OCI-LY7 (cell line): ENCODE results near the gene TCEA3. TPM values are rescaled to one million over a fixed set of nuclear protein-coding genes. Genes with fewer than 3 reads are reported as not detected.
"Not testable (repeated sequence)": the region's sequence is repeated elsewhere in the genome, so short reads cannot be mapped to it uniquely, and the experiment has no call there.

Experiments
- BruUV-seq: library from RNA; stranded (reverse); fragments of 400-500 nt; replicated peaks from 2 replicates; lab custom pipeline; 2021; lab: Mats Ljungman, UMichigan
- CTCF ChIA-PET: fragments of 300-600 bp; sonication (Branson Sonifier 250); formaldehyde crosslinking; loops from one replicate; lab custom pipeline; 2022; ENCODE audit warnings: antibody characterized with exemption; ENCODE audit not compliant: unreplicated experiment; lab: Charles Lee
- POLR2A ChIA-PET: fragments of 300-600 bp; sonication (Branson Sonifier 250); formaldehyde crosslinking; loops from one replicate; lab custom pipeline; 2022; ENCODE audit warnings: antibody characterized with exemption; lab: Charles Lee
- DNase-seq: peaks from one replicate; pipeline ENCODE4 v3.0.0-alpha.2; 2015; ENCODE audit warnings: low spot score
- H2AFZ ChIP-seq: fragments of 200-600 bp; sonication (generic), shearing (Covaris generic); 2 replicates; pipeline ENCODE4 v1.6.1; 2014; ENCODE audit warnings: mild to moderate bottlenecking, antibody characterized with exemption, low read length, moderate library complexity
- H3K27ac ChIP-seq: fragments of 200-600 bp; sonication (generic); 2 replicates; pipeline ENCODE4 v1.5.1; 2014; ENCODE audit warnings: mixed run types, low read depth, mild to moderate bottlenecking, moderate library complexity, low read length, inconsistent platforms; ENCODE audit not compliant: poor library complexity, severe bottlenecking
- H3K36me3 ChIP-seq: fragments of 200-600 bp; sonication (generic); 2 replicates; pipeline ENCODE4 v1.6.1; 2014; ENCODE audit warnings: mild to moderate bottlenecking, antibody characterized with exemption, low read length, moderate library complexity, mixed read lengths; ENCODE audit not compliant: insufficient read depth
- H3K4me1 ChIP-seq: fragments of 200-600 bp; sonication (generic); 2 replicates; pipeline ENCODE4 v1.5.1; 2014; ENCODE audit warnings: mild to moderate bottlenecking, low read length; ENCODE audit not compliant: insufficient read depth, poor library complexity, severe bottlenecking
- H3K4me2 ChIP-seq: fragments of 200-600 bp; sonication (generic); 2 replicates; pipeline ENCODE4 v1.6.1; 2014; ENCODE audit warnings: mild to moderate bottlenecking, low read length
- H3K4me3 ChIP-seq: fragments of 200-600 bp; sonication (generic); 2 replicates; pipeline ENCODE4 v1.5.1; 2014; ENCODE audit warnings: mild to moderate bottlenecking, low read depth, low read length; ENCODE audit not compliant: poor library complexity, severe bottlenecking
- H3K79me2 ChIP-seq: fragments of 200-600 bp; sonication (generic); 2 replicates; pipeline ENCODE4 v1.6.1; 2016; ENCODE audit warnings: low read depth, mild to moderate bottlenecking, low read length, moderate library complexity, mixed read lengths; ENCODE audit not compliant: insufficient read depth
- H3K9me2 ChIP-seq: fragments of 200-600 bp; sonication (generic); 2 replicates; pipeline ENCODE4 v1.6.1; 2016; ENCODE audit warnings: mild to moderate bottlenecking, low read length, mixed read lengths; ENCODE audit not compliant: insufficient read depth
- H3K9me3 ChIP-seq: fragments of 200-600 bp; sonication (generic); 2 replicates; pipeline ENCODE4 v1.6.1; 2014; ENCODE audit warnings: mild to moderate bottlenecking, mixed run types, low read length, mixed read lengths
- H4K20me1 ChIP-seq: fragments of 200-600 bp; sonication (generic); 2 replicates; pipeline ENCODE4 v1.6.1; 2014; ENCODE audit warnings: mild to moderate bottlenecking, antibody characterized with exemption, low read length, moderate library complexity, mixed read lengths; ENCODE audit not compliant: insufficient read depth
- EZH2phosphoT487 ChIP-seq: fragments of 200-600 bp; sonication (generic); IDR thresholded peaks from 2 replicates; pipeline ENCODE4 v1.6.1; 2018; ENCODE audit warnings: low read depth, borderline replicate concordance, mild to moderate bottlenecking, mixed run types, antibody characterized with exemption, low read length, moderate library complexity, mixed read lengths
- intact Hi-C: fragments of 100-400 bp; cut with micrococcal nuclease; formaldehyde crosslinking; loops from one replicate; pipeline ENCODE4 v1.10.0; 2022; ENCODE audit not compliant: unreplicated experiment
- total RNA-seq, 2 experiments: library from RNA; depleted of rRNA in 1 of 2; stranded (reverse); fragments of >200 nt in 1 of 2; shearing (Covaris generic) in 1 of 2; gene quantifications; 2 replicates each; pipeline ENCODE4 v1.2.3, GENCODE V29; 2014 to 2022
- TF ChIP-seq, protein P1 (sequence below): fragments of 200-600 bp; sonication (generic); conservative IDR thresholded peaks from 2 replicates; pipeline ENCODE4 v1.5.1; 2014; ENCODE audit warnings: mild to moderate bottlenecking, antibody characterized with exemption, low read length, moderate library complexity, mixed read lengths

The TCEA3 gene
- total RNA-seq, 2 experiments from 2014 or later: not detected

DNA sequence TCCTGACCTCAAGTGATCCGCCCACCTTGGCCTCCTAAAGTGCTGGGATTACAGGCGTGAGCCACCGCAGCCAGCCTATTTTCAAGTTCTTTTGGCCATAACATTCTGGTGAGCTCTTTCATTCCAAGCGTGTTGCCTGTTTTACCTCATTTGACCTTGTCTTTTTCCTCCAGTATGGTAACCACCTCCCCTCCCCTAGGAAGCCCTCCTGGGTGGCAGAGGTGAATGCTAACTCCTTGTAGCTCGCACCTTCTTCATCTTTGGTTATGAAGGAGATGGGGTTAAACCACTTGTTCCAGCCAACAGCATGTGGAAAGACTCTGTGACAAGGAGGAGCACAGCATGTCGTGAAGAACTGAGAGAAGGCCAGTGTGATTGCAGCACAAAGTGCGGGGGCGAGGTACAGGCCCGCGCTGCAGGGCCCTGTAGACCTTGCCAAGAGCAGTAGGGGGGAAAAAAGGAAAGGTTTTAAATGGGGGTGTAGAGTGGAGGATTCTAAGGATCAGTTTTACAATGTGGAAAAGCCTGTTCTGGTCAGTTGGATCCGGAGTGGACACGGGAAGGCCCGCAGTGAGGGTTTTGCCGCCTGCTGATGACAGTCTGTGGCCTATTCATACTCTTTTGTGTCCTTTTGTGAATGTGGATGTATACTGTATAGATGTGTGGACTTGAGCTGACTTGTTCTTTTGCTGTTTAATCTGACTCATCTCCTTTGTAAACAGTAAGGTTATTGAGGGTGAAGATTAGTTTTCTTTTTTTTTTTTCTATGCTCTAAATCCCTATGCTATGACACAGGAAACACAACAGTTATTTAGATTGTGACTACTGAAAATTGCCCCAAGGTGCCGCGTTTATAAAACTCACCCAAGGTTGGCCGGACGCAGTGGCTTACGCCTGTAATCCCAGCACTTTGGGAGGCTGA lies 47.4 kb downstream of the TCEA3 start:
- Histone ChIP-seq H3K36me3 (no peaks in the 10 kb centered on the region), H3K27ac (no peak overlapping the region), H3K9me3 (no peaks in the 10 kb centered on the region), H2AFZ (no peak overlapping the region), H4K20me1 (no peaks in the 10 kb centered on the region), H3K79me2 (no peaks in the 10 kb centered on the region), H3K9me2 (no peaks in the 10 kb centered on the region), H3K4me3 (no peak overlapping the region), H3K4me2 (no peak overlapping the region), H3K4me1 (no peaks in the 10 kb centered on the region)
- intact Hi-C loops: no loop called here
- CTCF ChIA-PET: interaction anchor here (0.6 kb wide), 1 partner anchor 32 kb away, joined by 4 read pairs; no protein-coding TSS in a partner anchor
- BruUV-seq: no TSS peak
- no peak for TF ChIP-seq EZH2phosphoT487
- TF ChIP-seq, protein P1, sequence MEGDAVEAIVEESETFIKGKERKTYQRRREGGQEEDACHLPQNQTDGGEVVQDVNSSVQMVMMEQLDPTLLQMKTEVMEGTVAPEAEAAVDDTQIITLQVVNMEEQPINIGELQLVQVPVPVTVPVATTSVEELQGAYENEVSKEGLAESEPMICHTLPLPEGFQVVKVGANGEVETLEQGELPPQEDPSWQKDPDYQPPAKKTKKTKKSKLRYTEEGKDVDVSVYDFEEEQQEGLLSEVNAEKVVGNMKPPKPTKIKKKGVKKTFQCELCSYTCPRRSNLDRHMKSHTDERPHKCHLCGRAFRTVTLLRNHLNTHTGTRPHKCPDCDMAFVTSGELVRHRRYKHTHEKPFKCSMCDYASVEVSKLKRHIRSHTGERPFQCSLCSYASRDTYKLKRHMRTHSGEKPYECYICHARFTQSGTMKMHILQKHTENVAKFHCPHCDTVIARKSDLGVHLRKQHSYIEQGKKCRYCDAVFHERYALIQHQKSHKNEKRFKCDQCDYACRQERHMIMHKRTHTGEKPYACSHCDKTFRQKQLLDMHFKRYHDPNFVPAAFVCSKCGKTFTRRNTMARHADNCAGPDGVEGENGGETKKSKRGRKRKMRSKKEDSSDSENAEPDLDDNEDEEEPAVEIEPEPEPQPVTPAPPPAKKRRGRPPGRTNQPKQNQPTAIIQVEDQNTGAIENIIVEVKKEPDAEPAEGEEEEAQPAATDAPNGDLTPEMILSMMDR: no peak
- DNase-seq: no peak
- POLR2A ChIA-PET: interaction anchor here (0.6 to 1.0 kb wide), 3 partner anchors 9 to 402 kb away, joined by 3 to 4 read pairs (median 3); no protein-coding TSS in a partner anchor

DNA sequence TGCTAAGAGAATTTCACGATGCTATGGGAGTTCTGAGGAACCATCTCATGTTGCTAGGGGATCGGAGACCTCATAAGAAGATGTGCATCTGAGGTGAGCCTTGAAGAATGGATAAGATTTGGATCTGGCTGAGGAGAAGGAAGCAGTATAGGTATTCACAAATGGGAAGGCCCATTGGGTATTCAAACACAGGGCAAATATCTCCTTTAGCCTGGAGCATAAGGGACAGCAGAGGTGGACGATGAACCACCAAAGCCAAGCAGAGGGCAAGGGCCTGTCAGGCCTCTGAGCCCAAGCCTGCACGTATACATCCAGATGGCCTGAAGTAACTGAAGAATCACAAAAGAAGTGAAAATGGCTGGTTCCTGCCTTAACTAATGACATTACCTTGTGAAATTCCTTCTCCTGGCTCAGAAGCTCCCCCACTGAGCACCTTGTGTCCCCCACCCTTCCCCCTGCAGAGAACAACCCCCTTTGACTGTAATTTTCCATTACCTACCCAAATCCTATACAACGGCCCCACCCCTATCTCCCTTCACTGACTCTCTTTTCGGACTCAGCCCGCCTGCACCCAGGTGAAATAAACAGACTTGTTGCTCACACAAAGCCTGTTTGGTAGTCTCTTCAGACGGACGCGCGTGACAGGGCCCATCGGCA lies 50.3 kb downstream of the TCEA3 start:
- intact Hi-C loops, BruUV-seq, CTCF ChIA-PET: not testable (repeated sequence)

DNA sequence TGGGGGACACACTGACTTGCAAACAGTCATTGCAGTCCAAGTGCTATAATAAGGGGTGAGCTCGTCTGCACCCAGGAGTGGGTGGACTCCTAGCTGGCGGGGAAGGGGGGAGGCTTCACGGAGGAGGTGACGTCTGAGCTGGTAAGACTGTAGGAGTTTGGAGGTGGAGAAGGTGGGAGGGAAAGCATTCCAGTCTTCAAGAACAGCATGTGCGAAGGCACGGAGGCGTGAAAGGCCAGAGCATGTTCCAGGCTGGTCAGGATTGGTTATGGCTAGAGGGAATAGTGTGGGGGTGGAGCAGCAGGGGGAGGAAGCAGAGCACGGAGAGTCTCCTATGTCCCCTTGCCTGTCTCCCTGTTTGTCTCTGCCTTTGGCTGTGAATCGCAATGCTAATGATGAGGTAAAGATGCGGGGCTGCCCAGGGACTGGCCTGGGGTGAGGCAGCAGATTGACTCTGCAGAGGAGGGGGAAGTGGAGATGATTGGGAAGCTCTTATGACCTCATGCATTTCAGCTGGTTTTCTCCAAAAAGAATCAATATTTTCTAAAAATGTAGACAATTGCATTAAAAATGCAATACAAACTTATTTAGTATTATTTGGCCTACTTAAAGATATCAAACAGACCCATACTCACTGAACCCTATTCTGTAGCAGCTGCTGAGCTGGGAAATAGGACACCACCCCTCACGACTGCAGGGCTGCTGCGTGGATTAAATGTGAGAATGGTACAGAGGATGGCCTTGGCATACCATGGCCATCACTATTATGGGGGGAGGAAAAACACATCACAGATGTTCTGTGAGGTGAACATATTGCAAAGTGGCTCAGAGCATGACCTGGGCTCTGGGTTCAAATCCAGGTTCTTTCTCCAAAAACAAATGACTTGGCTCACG lies 52.3 kb downstream of the TCEA3 start:
- no peak overlapping the region for H3K27ac ChIP-seq
- no peak overlapping the region for H3K4me3 ChIP-seq
- DNase-seq: no peak
- H3K4me2 ChIP-seq: no peak overlapping the region
- ChIA-PET POLR2A (interaction anchor here (0.6 to 0.7 kb wide), 2 partner anchors 294 to 375 kb away, joined by 3 read pairs; no protein-coding TSS in a partner anchor), CTCF (no interaction called here)
- H3K79me2 ChIP-seq: peaks cover 13% of the 10 kb centered on the region; the same call in 1 of the 2 replicates
- no peaks in the 10 kb centered on the region for H3K36me3 ChIP-seq
- H3K9me3 ChIP-seq: no peaks in the 10 kb centered on the region
- no TSS peak for BruUV-seq
- H3K4me1 ChIP-seq: peaks cover 17% of the 10 kb centered on the region
- H2AFZ ChIP-seq: no peak overlapping the region
- TF ChIP-seq EZH2phosphoT487: no peak
- TF ChIP-seq, protein P1: no peak
- no peaks in the 10 kb centered on the region for H3K9me2 ChIP-seq
- intact Hi-C loops: no loop called here
- H4K20me1 ChIP-seq: no peaks in the 10 kb centered on the region

More for the DNA sequence above, 50.3 kb downstream of the TCEA3 start:
- H4K20me1 ChIP-seq, H3K36me3 ChIP-seq, H3K4me3 ChIP-seq, DNase-seq, H3K4me2 ChIP-seq, H3K9me3 ChIP-seq, H2AFZ ChIP-seq, H3K9me2 ChIP-seq, H3K27ac ChIP-seq, POLR2A ChIA-PET, H3K79me2 ChIP-seq: not testable (repeated sequence)
- H3K4me1 ChIP-seq: peaks cover 13% of the 10 kb centered on the region
